HG02852 (cell line): Measurements from ENCODE around the gene TNIP1.

Experiments
- ATAC-seq: cut with Tn5 transposase; IDR thresholded peaks from one replicate; pipeline ENCODE4 v1.9.1; 2021; ENCODE audit warnings: mild to moderate bottlenecking, moderate library complexity; ENCODE audit not compliant: unreplicated experiment

Gene TNIP1

DNA sequence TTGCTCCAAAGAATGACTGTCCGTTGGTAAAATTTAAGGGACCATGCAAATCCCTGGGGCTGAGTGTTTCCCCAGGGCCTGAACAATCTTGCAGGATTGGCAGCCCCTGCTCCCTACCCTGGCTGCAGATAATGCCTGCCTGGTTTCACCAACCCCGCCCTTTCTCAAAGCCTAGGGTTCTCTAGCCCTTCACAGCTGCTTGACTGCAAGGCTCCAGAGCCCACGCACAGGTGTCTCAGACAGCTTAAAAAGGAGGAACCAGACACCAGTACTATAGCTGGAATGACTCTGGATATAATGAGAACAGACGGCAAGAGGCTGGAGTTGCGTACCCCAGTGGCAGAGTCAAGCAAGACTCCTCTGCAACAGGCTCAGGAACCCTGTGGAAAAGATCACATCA, 25.2 kb upstream of the TNIP1 start:
- no peak for ATAC-seq

DNA sequence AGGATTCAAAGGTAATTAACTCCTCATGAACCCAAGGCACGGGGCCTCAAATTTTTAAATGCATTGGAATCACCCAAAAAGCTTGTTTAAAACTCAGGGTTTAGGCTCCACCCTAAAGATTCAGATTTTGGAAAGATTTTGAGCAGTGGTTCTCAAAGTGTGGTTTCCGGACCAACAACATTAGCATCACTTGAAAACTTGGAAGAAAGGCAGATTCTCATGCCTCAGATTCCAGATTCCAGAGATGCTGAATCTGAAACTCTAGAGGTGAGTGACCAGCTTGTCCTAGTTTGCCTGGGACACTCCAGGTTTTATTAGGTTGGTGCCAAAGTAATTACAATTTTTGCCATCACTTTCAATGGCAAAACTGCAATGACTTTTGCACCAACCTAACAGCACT, 24.7 kb upstream of the TNIP1 start:
- ATAC-seq = no peak

GRCh38 chr5:151104795-151105194, 24.0 kb upstream of the TNIP1 start:
- ATAC-seq = no peak

DNA sequence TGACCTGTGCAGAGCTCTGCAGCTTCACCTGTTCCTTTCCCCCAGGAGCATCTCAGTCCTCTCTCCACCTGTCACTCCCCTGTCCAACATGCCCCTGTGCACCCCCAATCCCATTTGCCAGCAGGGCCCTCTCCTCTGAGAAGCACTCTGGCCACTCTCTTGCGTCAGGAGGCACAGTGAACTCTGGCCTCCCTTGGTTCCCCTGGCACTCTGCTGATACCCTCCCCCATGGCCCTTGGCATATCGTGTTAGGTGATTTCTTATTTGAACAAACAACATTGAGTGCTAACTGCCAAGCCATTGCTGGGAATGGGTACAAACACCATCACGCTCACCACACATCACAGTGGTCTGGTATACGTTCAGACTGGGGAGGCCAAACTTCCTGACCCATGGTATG, 20.9 kb upstream of the TNIP1 start:
- no peak for ATAC-seq

GRCh38 chr5:151101151-151101550, 20.3 kb upstream of the TNIP1 start:
- ATAC-seq = no peak

DNA sequence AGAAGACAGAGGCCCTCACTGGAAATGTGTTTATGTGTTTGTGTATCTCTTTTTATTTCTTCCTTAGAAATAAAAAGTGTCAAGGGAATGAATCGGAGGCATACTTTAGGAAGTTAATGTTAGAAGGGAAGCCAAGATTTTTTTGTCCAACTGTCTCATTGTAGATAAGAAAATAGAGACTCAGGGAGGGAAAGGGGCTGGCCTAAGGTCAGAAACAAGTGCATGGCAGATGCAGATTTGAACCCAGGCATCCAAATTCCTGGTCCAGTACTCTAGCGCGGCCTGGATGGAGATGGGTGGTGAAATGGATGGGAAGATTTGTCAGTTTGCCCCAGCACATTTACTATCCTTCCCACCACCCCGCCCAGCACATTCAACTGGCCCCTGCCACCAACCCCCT, 19.8 kb upstream of the TNIP1 start:
- no peak for ATAC-seq

- no peak for ATAC-seq
Measured at GRCh38 chr5:151098768-151099121, 17.9 kb upstream of the TNIP1 start.

DNA sequence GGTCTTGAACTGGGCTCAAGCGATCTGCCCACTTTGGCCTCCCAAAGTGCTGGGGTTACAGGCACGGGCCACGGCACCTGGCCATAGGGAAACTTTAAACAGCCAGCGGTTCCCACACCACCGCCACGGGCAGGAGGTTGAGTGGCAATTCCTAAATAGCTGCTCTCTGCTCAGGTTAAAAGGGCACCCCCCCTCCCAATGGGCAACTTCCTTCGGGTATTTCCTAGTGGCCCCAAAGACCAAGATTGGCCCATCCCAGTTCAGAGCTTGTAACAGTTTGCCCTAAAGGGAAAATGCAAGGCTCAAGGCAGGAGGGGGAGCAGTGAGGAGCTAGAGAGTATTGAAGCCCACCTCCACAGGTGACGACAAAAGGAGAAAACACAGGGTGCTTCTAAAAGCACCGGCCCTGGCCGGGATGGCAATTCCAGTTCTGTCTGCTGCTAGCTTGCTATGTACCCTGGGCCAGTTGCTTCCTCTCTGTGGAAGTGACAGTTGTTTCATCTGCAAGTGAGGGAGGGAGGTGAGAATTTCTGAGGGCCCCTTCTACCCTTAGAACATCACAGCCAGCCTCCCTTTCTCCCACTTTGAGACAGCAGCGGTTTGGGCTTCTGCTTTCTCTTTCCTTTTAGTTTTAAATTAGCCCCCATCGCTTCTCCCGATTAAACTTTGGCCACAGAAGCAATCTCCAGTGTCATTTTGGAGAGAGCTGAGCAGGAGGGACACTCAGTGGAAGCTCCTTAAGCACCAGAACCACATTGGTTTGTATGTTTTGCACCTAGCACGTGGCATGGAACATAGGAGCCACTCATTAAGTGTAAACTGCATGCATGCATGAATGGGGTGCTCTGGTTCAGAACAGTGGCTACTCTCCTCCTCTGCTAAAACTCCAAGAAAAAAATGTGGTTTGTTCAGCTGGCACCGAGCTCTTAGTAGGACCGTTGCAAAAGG, 17.3 kb upstream of the TNIP1 start:
- ATAC-seq = peak; percentile 41

GRCh38 chr5:151097061-151097460, 16.2 kb upstream of the TNIP1 start:
- ATAC-seq = no peak

GRCh38 chr5:151096001-151096373, 15.2 kb upstream of the TNIP1 start:
- no peak for ATAC-seq

DNA sequence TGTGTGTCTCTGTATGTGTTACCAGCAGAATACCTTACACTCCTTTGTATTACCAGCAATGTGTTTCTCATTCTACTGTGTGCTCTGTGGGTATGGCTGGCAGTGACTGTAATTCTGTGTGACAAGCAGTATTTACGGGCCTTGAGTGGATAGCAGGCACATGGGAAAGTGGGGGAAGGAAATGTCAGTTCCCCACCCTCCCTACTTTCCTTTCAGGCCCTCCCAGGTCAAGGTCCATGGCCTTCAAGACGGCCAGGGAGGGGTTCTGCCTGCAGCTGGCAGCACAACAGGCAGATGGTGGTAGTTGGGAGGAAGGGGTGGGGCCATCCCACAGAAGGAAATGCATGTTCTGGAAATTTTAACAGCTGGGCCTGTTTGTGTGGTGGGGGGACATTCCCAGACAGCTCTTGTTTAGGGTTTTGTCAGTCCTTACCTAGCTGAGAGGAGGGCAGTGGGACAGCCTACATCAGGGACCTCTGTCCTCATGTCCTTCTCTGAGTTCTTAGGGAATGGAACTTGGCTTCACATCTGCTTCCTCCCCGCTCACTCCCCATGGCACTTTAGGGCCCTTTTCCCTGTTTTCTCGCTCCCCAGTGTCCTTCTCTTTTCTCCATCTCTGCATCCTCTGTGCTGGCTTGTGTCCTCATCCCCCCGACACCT, 14.6 kb upstream of the TNIP1 start:
- ATAC-seq = no peak

GRCh38 chr5:151094852-151095245, 14.0 kb upstream of the TNIP1 start:
- ATAC-seq = no peak

GRCh38 chr5:151094030-151094851, 13.4 kb upstream of the TNIP1 start:
- ATAC-seq = peak; percentile 67

DNA sequence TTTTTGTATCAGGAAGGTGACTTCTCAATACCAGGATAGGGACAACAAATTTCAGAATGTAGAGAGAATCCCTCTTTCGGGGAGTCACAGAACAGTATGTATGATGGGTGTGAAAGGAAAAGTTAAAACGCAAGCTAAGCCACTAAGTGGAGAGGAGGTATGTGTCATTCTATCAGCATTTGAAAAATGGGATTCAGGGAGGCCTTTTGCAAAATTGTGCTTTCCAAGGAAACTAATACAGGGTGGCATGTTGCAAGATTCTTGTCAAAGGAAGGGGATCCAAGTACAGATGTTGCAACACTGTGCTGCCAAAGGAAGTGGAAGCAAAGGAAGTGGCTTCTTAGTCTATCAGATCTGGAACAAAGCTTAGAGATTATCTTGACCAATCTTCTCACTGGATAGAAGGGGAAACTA, 12.6 kb upstream of the TNIP1 start:
- ATAC-seq = peak; percentile 0

GRCh38 chr5:151092762-151093161, 11.9 kb upstream of the TNIP1 start:
- no peak for ATAC-seq

DNA sequence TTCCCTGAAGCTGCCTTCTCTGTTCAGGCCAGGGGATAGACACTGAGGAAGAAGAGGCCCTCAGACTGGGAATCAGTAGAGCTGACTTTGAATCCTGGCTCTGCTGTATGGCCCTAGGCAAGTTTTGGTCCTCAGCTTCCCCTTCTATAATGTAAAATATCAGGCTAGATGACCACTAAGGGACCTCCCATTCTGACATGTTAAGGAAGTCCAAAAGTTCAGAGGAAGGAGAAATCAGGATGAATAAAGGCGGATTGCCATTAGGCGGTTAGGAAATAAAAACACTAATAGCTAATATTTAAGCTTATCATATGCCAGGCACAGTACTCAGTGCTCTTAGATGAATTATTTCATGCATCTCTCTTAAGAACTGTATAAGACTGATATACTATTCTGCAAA, 8.9 kb upstream of the TNIP1 start:
- ATAC-seq = no peak

- ATAC-seq = no peak
Measured at GRCh38 chr5:151088986-151089385, 8.2 kb upstream of the TNIP1 start.

GRCh38 chr5:151087486-151087885, 6.7 kb upstream of the TNIP1 start:
- ATAC-seq = no peak

DNA sequence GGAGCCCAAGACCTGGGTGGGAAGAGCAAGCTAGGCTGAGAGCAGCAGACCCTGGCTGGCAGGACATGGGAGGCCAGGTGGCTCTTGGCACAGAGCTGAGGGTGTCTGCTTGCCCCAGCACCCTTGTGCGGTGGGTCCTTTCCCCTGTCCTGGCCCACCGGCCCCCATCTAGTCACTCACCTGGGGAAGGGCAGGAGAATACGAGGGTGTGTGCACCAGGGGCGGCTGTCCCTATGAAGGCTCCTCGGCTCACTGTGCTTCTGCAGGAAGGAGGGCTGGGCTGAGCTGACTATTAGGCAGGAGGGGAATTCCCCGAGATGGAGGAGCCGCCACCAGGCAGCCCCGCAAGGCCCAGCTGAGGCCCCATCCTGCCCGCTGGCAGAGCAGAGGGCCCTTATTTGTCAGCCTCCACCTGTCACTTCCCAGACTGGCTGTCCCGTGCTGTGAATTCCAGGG, 6.1 kb upstream of the TNIP1 start:
- ATAC-seq = peak; percentile 77

DNA sequence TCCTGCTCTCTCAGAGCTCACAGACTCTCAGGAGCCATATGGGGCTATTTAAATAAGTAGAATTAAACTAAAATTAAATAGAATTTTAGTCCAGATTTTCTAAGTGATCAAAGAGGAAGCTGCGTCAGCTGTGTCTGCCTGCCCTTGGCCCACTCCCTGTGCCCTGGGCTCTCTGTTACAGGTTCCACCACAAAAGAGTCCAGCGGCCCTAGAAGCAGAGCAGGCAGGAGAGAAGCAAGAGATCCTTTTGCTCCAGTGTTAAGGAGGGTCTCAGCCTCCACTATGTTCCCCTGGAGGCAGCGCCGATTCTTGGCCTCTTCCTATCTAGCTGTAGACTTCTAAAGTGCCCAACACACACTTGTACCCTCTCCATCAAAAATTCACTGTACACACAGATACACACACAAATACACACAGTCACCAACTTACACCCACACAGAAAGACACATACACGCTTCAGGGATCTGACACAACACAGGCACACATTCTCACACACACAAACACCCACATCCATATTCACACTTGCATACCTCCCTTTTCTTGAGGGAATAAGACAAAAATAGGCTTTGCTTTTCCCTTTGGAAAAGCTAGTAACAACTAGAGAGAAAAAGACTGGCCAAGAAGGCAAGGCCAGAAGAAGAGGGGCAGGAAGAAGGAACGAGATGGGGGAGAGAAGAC, 5.5 kb upstream of the TNIP1 start:
- ATAC-seq = no peak

DNA sequence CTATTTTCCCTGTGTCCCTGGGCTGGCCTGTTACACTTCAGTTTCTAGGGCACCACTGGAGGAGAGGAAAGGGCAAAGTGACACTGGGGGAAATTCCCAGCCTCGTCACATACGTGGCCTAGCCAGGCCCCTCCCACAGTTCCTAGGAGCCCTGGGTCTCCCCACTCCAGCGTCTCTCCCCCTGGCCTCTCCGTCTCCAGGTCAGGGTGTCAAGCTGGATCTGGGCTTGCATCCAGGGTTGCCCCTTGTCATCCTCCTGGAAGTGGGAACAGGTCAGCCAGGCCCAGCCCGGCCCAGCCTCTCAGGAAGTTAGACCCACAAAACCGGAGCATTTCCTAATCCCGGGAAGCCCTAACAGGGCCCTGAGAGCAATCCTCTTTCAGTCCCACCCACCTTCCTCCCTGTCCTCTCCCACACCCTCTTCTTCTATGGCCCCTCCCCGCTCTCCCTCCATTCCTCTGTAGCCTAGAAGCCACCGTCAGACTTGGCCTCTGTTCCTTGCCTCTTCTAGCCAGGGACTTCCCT, 4.7 kb upstream of the TNIP1 start:
- no peak for ATAC-seq
